SK-N-SH (cell line): Measurements from ENCODE around the gene ALOX15. TPM values are rescaled to one million over a fixed set of nuclear protein-coding genes. Genes with fewer than 3 reads are reported as not detected.

Experiments
- CTCF ChIA-PET: fragments of 300-600, 350-600 bp; formaldehyde crosslinking; extraction: SDS; loops from one replicate; lab custom pipeline; 2021; lab: Yijun Ruan, JAX
- POLR2A ChIA-PET: fragments of 350-600 bp; sonication (Branson Sonifier 250); formaldehyde crosslinking; extraction: SDS; loops from one replicate; lab custom pipeline; 2020; ENCODE audit warnings: antibody characterized with exemption, inconsistent platforms; lab: Yijun Ruan, JAX
- DNase-seq: peaks from one replicate; pipeline ENCODE4 v3.0.0; 2012
- H2AFZ ChIP-seq: fragments of 200-600 bp; sonication (generic); 2 replicates; pipeline ENCODE4 v1.8.1; 2016; ENCODE audit warnings: antibody characterized with exemption, mild to moderate bottlenecking, low read depth
- H3F3A ChIP-seq: fragments of 200-600 bp; sonication (generic); replicated peaks from 2 replicates; pipeline ENCODE3; 2016; ENCODE audit warnings: antibody characterized with exemption, mild to moderate bottlenecking; ENCODE audit not compliant: insufficient read depth
- H3K27ac ChIP-seq, 2 experiments: fragments of 200-500 bp in 1 of 2; fragments of 200-600 bp in 1 of 2; sonication (Bioruptor generic) in 1 of 2; sonication (generic), shearing (Covaris generic) in 1 of 2; 2 replicates each; pipeline versions ENCODE4 v1.5.1 to v1.6.1; 2014 to 2016; ENCODE audit warnings: low read depth in 2 of 2, inconsistent platforms in 1 of 2, low read length in 1 of 2, mild to moderate bottlenecking in 1 of 2, mixed read lengths in 1 of 2
- H3K27me3 ChIP-seq: fragments of 200-600 bp; sonication (generic), shearing (Covaris generic); 2 replicates; pipeline ENCODE4 v1.6.1; 2016; ENCODE audit warnings: mixed run types; ENCODE audit not compliant: insufficient read depth
- H3K36me3 ChIP-seq, 2 experiments: fragments of 200-500 bp in 1 of 2; fragments of 200-600 bp in 1 of 2; sonication (Bioruptor generic) in 1 of 2; sonication (generic) in 1 of 2; replicated peaks in 1 of 2; 2 replicates each; pipeline versions ENCODE3 to v1.5.1; 2014 to 2016; ENCODE audit warnings: low read length in 1 of 2, mild to moderate bottlenecking in 1 of 2; ENCODE audit not compliant: insufficient read depth in 2 of 2, control insufficient read depth in 1 of 2
- H3K4me1 ChIP-seq, 2 experiments: fragments of 200-500 bp in 1 of 2; fragments of 200-600 bp in 1 of 2; sonication (Bioruptor generic) in 1 of 2; sonication (generic), shearing (Covaris generic) in 1 of 2; 2 replicates each; pipeline versions ENCODE4 v1.5.1 to v1.6.1; 2014 to 2016; ENCODE audit warnings: low read depth in 1 of 2, low read length in 1 of 2, mixed run types in 1 of 2; ENCODE audit not compliant: insufficient read depth in 2 of 2, control insufficient read depth in 1 of 2
- H3K4me2 ChIP-seq: fragments of 200-600 bp; sonication (generic), shearing (Covaris generic); 2 replicates; pipeline ENCODE4 v1.6.1; 2017; ENCODE audit warnings: mixed run types
- H3K4me3 ChIP-seq, 2 experiments: fragments of 200-500 bp in 1 of 2; fragments of 200-600 bp in 1 of 2; sonication (Bioruptor generic) in 1 of 2; sonication (generic), shearing (Covaris generic) in 1 of 2; 2 replicates each; pipeline versions ENCODE4 v1.5.1 to v1.8.1; 2014 to 2016; ENCODE audit warnings: low read depth in 2 of 2, inconsistent platforms in 1 of 2, low read length in 1 of 2, mild to moderate bottlenecking in 1 of 2, mixed read lengths in 1 of 2, moderate library complexity in 1 of 2
- H3K79me2 ChIP-seq: fragments of 200-600 bp; sonication (generic); 2 replicates; pipeline ENCODE4 v1.8.1; 2017; ENCODE audit warnings: mild to moderate bottlenecking; ENCODE audit not compliant: insufficient read depth
- H3K9ac ChIP-seq: fragments of 200-600 bp; sonication (generic); 2 replicates; pipeline ENCODE4 v1.6.1; 2017; ENCODE audit warnings: mixed run types
- H3K9me2 ChIP-seq: fragments of 200-600 bp; sonication (generic); 2 replicates; pipeline ENCODE4 v1.6.1; 2017; ENCODE audit warnings: mixed run types
- H3K9me3 ChIP-seq: fragments of 200-600 bp; sonication (generic); 2 replicates; pipeline ENCODE4 v1.6.1; 2017; ENCODE audit warnings: mixed run types, mild to moderate bottlenecking, moderate library complexity
- H4K20me1 ChIP-seq: fragments of 200-600 bp; sonication (generic); 2 replicates; pipeline ENCODE4 v1.6.1; 2017; ENCODE audit warnings: mild to moderate bottlenecking, mixed run types; ENCODE audit not compliant: insufficient read depth
- ELF1 ChIP-seq: IDR thresholded peaks from 2 replicates; pipeline ENCODE4 v1.4.0; 2012
- EP300 ChIP-seq, 2 experiments: IDR thresholded peaks; 2 replicates each; pipeline versions ENCODE4 v1.4.0 to v1.6.1; 2012; ENCODE audit warnings: borderline replicate concordance in 1 of 2, low read depth in 1 of 2, low read length in 1 of 2
- EZH2phosphoT487 ChIP-seq: fragments of 200-600 bp; sonication (generic); IDR thresholded peaks from 2 replicates; pipeline ENCODE4 v1.6.1; 2017; ENCODE audit warnings: low read depth, mixed run types, mild to moderate bottlenecking, antibody characterized with exemption, moderate library complexity, borderline replicate concordance
- FOSL2 ChIP-seq: IDR thresholded peaks from 2 replicates; pipeline ENCODE4 v1.4.0; 2012; ENCODE audit warnings: low read depth, mild to moderate bottlenecking, moderate library complexity, borderline replicate concordance
- GABPA ChIP-seq: IDR thresholded peaks from 2 replicates; pipeline ENCODE4 v1.4.0; 2012; ENCODE audit warnings: low read depth, mild to moderate bottlenecking
- JUND ChIP-seq: IDR thresholded peaks from 2 replicates; pipeline ENCODE4 v1.4.0; 2012
- MEF2A ChIP-seq: IDR thresholded peaks from 2 replicates; pipeline ENCODE4 v1.4.0; 2012; ENCODE audit warnings: low read depth, borderline replicate concordance
- MXI1 ChIP-seq: IDR thresholded peaks from 2 replicates; pipeline ENCODE4 v1.6.1; 2012; ENCODE audit warnings: mild to moderate bottlenecking, low read depth, low read length, improper control_type of control experiment
- PBX3 ChIP-seq: IDR thresholded peaks from 2 replicates; pipeline ENCODE4; 2012
- POLR2AphosphoS5 ChIP-seq: IDR thresholded peaks from 2 replicates; pipeline ENCODE4 v1.6.1; 2012; ENCODE audit warnings: low read depth, low read length
- REST ChIP-seq: IDR thresholded peaks from 2 replicates; pipeline ENCODE4 v1.6.1; 2012; ENCODE audit warnings: mild to moderate bottlenecking, low read depth, low read length, moderate library complexity
- RFX5 ChIP-seq: IDR thresholded peaks from 2 replicates; pipeline ENCODE4 v1.6.1; 2012; ENCODE audit warnings: mild to moderate bottlenecking, improper control_type of control experiment, low read length
- TEAD4 ChIP-seq: IDR thresholded peaks from 2 replicates; pipeline ENCODE4 v1.4.0; 2012; ENCODE audit warnings: mild to moderate bottlenecking, borderline replicate concordance; ENCODE audit not compliant: insufficient read depth
- YY1 ChIP-seq: IDR thresholded peaks from 2 replicates; pipeline ENCODE4 v1.4.0; 2012; ENCODE audit warnings: low read depth, mild to moderate bottlenecking
- WGBS: methylation state at CpG from one replicate; pipeline ENCODE4 v1.1.6; 2017; ENCODE audit warnings: low lambda C conversion rate; 5-methylcytosine and 5-hydroxymethylcytosine counted together
- polyA plus RNA-seq, 3 experiments: library from polyadenylated mRNA; depleted of rRNA; stranded (reverse); fragments of >200 nt; gene quantifications; 2 replicates each; pipeline ENCODE4 v1.2.3, GENCODE V29; 2012
- TF ChIP-seq, protein P1 (sequence below): fragments of 150-350 bp; IDR thresholded peaks from 2 replicates; pipeline ENCODE4 v1.6.1; 2016; ENCODE audit warnings: mild to moderate bottlenecking, low read depth, low read length

The ALOX15 gene
- polyA plus RNA-seq, 1 of the 3 experiments (the other 2 are of a cell fraction), result not detected

GRCh38 chr17:4588898-4589625, 52.4 kb downstream of the ALOX15 start:
- no peak for DNase-seq
- Histone ChIP-seq H4K20me1 (no peaks in the 10 kb centered on the region), H3K9me2 (no peaks in the 10 kb centered on the region), H2AFZ (no peak overlapping the region), H3K9me3 (no peaks in the 10 kb centered on the region), H3K4me1 (peaks cover 0 to 30% of the 10 kb centered on the region in 2 experiments; a peak in 1 of 4 replicates), H3F3A (no peaks in the 10 kb centered on the region), H3K4me2 (no peak overlapping the region), H3K27ac (no peak overlapping the region), H3K4me3 (no peak overlapping the region), H3K36me3 (no peaks in the 10 kb centered on the region), H3K27me3 (peaks cover 57% of the 10 kb centered on the region), H3K79me2 (no peaks in the 10 kb centered on the region), H3K9ac (no peak overlapping the region)
- no peak for TF ChIP-seq EP300 (IDR thresholded peaks at IDR 0.05; ENCODE audit: borderline replicate concordance in 1 of 2, low read depth in 1 of 2, low read length in 1 of 2)
- TF ChIP-seq MXI1, result no peak
- TF ChIP-seq REST, result no peak
- no peak for TF ChIP-seq PBX3
- TF ChIP-seq JUND, result no peak
- WGBS, result 37% methylated on average over 20 of the region's 22 CpGs
- POLR2A ChIA-PET, result no interaction called here
- CTCF ChIA-PET, result interaction anchor here (1.5 to 9.7 kb wide), 4 partner anchors 11 to 37 kb away, joined by 8 to 75 read pairs (median 16); no protein-coding TSS in a partner anchor

GRCh38 chr17:4588391-4588790, 53.1 kb downstream of the ALOX15 start:
- Histone ChIP-seq H3F3A (no peaks in the 10 kb centered on the region), H3K9me3 (no peaks in the 10 kb centered on the region), H3K79me2 (no peaks in the 10 kb centered on the region), H3K9ac (no peak overlapping the region), H3K4me1 (peaks cover 0 to 30% of the 10 kb centered on the region in 2 experiments; a peak in 1 of 4 replicates), H3K4me3 (no peak overlapping the region), H2AFZ (no peak overlapping the region), H3K27ac (no peak overlapping the region), H3K4me2 (no peak overlapping the region), H4K20me1 (no peaks in the 10 kb centered on the region), H3K27me3 (peaks cover 64% of the 10 kb centered on the region), H3K9me2 (no peaks in the 10 kb centered on the region), H3K36me3 (no peaks in the 10 kb centered on the region)
- CTCF ChIA-PET, result interaction anchor here (1.5 to 9.7 kb wide), 3 partner anchors 11 to 37 kb away, joined by 8 to 75 read pairs (median 22); no protein-coding TSS in a partner anchor
- POLR2A ChIA-PET, result no interaction called here
- DNase-seq, result no peak
- 34% methylated on average over 11 of the region's 11 CpGs for WGBS
- TF ChIP-seq POLR2AphosphoS5 (no peak), JUND (no peak), RFX5 (no peak), EZH2phosphoT487 (no peak), MEF2A (no peak), GABPA (no peak), PBX3 (no peak), YY1 (no peak), TEAD4 (no peak), ELF1 (no peak), FOSL2 (no peak), REST (no peak)
- TF ChIP-seq, protein P1, sequence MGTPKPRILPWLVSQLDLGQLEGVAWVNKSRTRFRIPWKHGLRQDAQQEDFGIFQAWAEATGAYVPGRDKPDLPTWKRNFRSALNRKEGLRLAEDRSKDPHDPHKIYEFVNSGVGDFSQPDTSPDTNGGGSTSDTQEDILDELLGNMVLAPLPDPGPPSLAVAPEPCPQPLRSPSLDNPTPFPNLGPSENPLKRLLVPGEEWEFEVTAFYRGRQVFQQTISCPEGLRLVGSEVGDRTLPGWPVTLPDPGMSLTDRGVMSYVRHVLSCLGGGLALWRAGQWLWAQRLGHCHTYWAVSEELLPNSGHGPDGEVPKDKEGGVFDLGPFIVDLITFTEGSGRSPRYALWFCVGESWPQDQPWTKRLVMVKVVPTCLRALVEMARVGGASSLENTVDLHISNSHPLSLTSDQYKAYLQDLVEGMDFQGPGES, result no peak
